PFSK-1 (cell line): Measurements from ENCODE around the gene SYNRG.

Source experiments
- POLR2AphosphoS5 ChIP-seq: IDR thresholded peaks from 2 replicates; pipeline ENCODE4 v1.6.1; 2012; ENCODE audit warnings: low read depth, mild to moderate bottlenecking, control low read depth, low read length, moderate library complexity
- REST ChIP-seq, 2 experiments: IDR thresholded peaks; 2 replicates each; pipeline versions ENCODE4 v1.6.1 to v1.8.0; 2011 to 2012; ENCODE audit warnings: low read depth in 2 of 2, low read length in 2 of 2, control low read depth in 1 of 2, inconsistent platforms in 1 of 2, mild to moderate bottlenecking in 1 of 2, moderate library complexity in 1 of 2; ENCODE audit not compliant: insufficient read depth in 1 of 2

- TF ChIP-seq REST (IDR thresholded peaks at IDR 0.05; ENCODE audit: insufficient read depth in 1 of 2, low read depth in 2 of 2, low read length in 2 of 2): no peak
- TF ChIP-seq POLR2AphosphoS5: no peak
Measured at GRCh38 chr17:37562016-37562745, 47.0 kb downstream of the SYNRG start.
